RWPE1 (cell line): ENCODE results near the gene PDE11A.

Experiments used
- CTCF ChIA-PET: fragments of 350-600 bp; sonication (Branson Sonifier 250); formaldehyde crosslinking; extraction: SDS; loops from one replicate; lab custom pipeline; 2021; lab: Yijun Ruan, JAX
- POLR2A ChIA-PET: fragments of 400-600 bp; formaldehyde crosslinking; extraction: SDS; loops from one replicate; lab custom pipeline; 2020; ENCODE audit warnings: antibody characterized with exemption; ENCODE audit not compliant: low non-redundant PET; lab: Yijun Ruan, JAX
- DNase-seq: peaks from one replicate; pipeline ENCODE4 v3.0.0; 2012; ENCODE audit warnings: low spot score
- H3K27ac ChIP-seq: fragments of 450-650 bp; 2 replicates; pipeline ENCODE4 v1.5.1; 2017
- CTCF ChIP-seq: fragments of 450-650 bp; conservative IDR thresholded peaks from 2 replicates; pipeline ENCODE4 v1.5.1; 2017; ENCODE audit warnings: low read depth, mild to moderate bottlenecking

The PDE11A gene

GRCh38 chr2:177812713-177813396 lies 259.7 kb downstream of the PDE11A start:
- no peak overlapping the region for H3K27ac ChIP-seq
- ChIA-PET CTCF (no interaction called here), POLR2A (no interaction called here)
- no peak for DNase-seq
- no peak for TF ChIP-seq CTCF

GRCh38 chr2:177810906-177811305 lies 261.7 kb downstream of the PDE11A start:
- no peak for DNase-seq
- CTCF ChIA-PET, result interaction anchor here (0.6 to 1.0 kb wide), 2 partner anchors 10 to 242 kb away, joined by 3 to 6 read pairs; no protein-coding TSS in a partner anchor
- H3K27ac ChIP-seq, result no peak overlapping the region
- TF ChIP-seq CTCF, result no peak
- POLR2A ChIA-PET, result no interaction called here

GRCh38 chr2:177808984-177809809 lies 263.4 kb downstream of the PDE11A start:
- no peak for TF ChIP-seq CTCF
- CTCF ChIA-PET, result interaction anchor here (0.6 kb wide), 2 partner anchors 40 to 1518 kb away, joined by 4 to 6 read pairs; no protein-coding TSS in a partner anchor
- POLR2A ChIA-PET, result no interaction called here
- DNase-seq, result no peak
- no peak overlapping the region for H3K27ac ChIP-seq

GRCh38 chr2:177806025-177806424 lies 266.6 kb downstream of the PDE11A start:
- CTCF ChIA-PET, result no interaction called here

GRCh38 chr2:177799531-177799930 lies 273.0 kb downstream of the PDE11A start:
- DNase-seq, result no peak
- CTCF ChIA-PET, result interaction anchor here (0.6 kb wide), 4 partner anchors 658 to 1476 kb away, joined by 3 read pairs; no protein-coding TSS in a partner anchor
- H3K27ac ChIP-seq, result no peak overlapping the region
- TF ChIP-seq CTCF, result 0 out of 2 replicates have a peak, but pooled peaks have one; percentile 10
- POLR2A ChIA-PET, result no interaction called here

More at GRCh38 chr2:177806025-177806424, 266.6 kb downstream of the PDE11A start:
- POLR2A ChIA-PET, result no interaction called here
- H3K27ac ChIP-seq, result no peak overlapping the region
- TF ChIP-seq CTCF, result no peak
- no peak for DNase-seq

GRCh38 chr2:177797808-177798207 lies 274.8 kb downstream of the PDE11A start:
- ChIA-PET CTCF (interaction anchor here (0.6 kb wide), 1 partner anchor 28 kb away, joined by 3 read pairs; no protein-coding TSS in a partner anchor), POLR2A (no interaction called here)
- H3K27ac ChIP-seq, result no peak overlapping the region
- DNase-seq, result no peak
- no peak for TF ChIP-seq CTCF
